NCI-H226 (cell line): ENCODE measurements around the gene VDR.
"Not testable (repeated sequence)": the region's sequence is repeated elsewhere in the genome, so short reads cannot be mapped to it uniquely, and the experiment has no call there.

ENCODE experiments used
- DNase-seq: peaks from one replicate; pipeline ENCODE4 v3.0.0-alpha.2; 2015

VDR gene

GRCh38 chr12:47824635-47825034 is 80.2 kb downstream of the VDR start:
- no peak for DNase-seq

- no peak for DNase-seq
Observed at GRCh38 chr12:47824198-47824597, 80.6 kb downstream of the VDR start.

GRCh38 chr12:47823422-47824086 is 81.2 kb downstream of the VDR start:
- no peak for DNase-seq

GRCh38 chr12:47822863-47823262 is 81.9 kb downstream of the VDR start:
- no peak for DNase-seq

GRCh38 chr12:47822401-47822800 is 82.4 kb downstream of the VDR start:
- DNase-seq = no peak

- DNase-seq = peak; percentile 80
Observed at GRCh38 chr12:47821346-47821706, 83.5 kb downstream of the VDR start.

- DNase-seq = peak; percentile 98
Observed at GRCh38 chr12:47820631-47821345, 84.0 kb downstream of the VDR start.

GRCh38 chr12:47819896-47820630 is 84.7 kb downstream of the VDR start, which contains the start of gene HDAC7:
HDAC7 (minus strand) TSS chr12:47819903; CDS start chr12:47819785, 118 bp downstream.
- DNase-seq = peak; percentile 81

- no peak for DNase-seq
Observed at GRCh38 chr12:47819138-47819895, 85.5 kb downstream of the VDR start.

GRCh38 chr12:47818467-47819137 is 86.2 kb downstream of the VDR start:
- DNase-seq = no peak

- DNase-seq = no peak
Observed at GRCh38 chr12:47818007-47818376, 86.8 kb downstream of the VDR start.

- DNase-seq = no peak
Observed at GRCh38 chr12:47817272-47818006, 87.4 kb downstream of the VDR start.

- DNase-seq = no peak
Observed at GRCh38 chr12:47816403-47817271, 88.2 kb downstream of the VDR start.

GRCh38 chr12:47815447-47815846 is 89.3 kb downstream of the VDR start:
- DNase-seq = not testable (repeated sequence)

- DNase-seq = no peak
Observed at GRCh38 chr12:47814539-47815170, 90.1 kb downstream of the VDR start.

- DNase-seq = peak; percentile 63
Observed at GRCh38 chr12:47813511-47814196, 91.1 kb downstream of the VDR start.

GRCh38 chr12:47812797-47813510 is 91.8 kb downstream of the VDR start:
- DNase-seq = peak; percentile 99

GRCh38 chr12:47811581-47812484 is 93.0 kb downstream of the VDR start:
- DNase-seq = peak; percentile 84
